IMR-90 (cell line): ENCODE results near the gene FRMD5. TPM values are rescaled to one million over a fixed set of nuclear protein-coding genes. Genes with fewer than 3 reads are reported as not detected.

ENCODE experiments used
- ATAC-seq: fragments of 200-7000 bp; cut with Tn5 transposase; 2 replicates; pipeline ENCODE4 v1.9.1; 2020; ENCODE audit warnings: low read depth, mild to moderate bottlenecking, moderate library complexity
- BruUV-seq: library from RNA; stranded (reverse); fragments of 400-500 nt; replicated peaks from 2 replicates; lab custom pipeline; 2021; lab: Mats Ljungman, UMichigan
- CTCF ChIA-PET: fragments of 300-600 bp; formaldehyde crosslinking; extraction: SDS; loops from one replicate; lab custom pipeline; 2021; ENCODE audit warnings: antibody characterized with exemption; lab: Yijun Ruan, JAX
- POLR2A ChIA-PET: fragments of 300-600 bp; sonication (Branson Sonifier 250); formaldehyde crosslinking; loops from one replicate; lab custom pipeline; 2022; ENCODE audit warnings: antibody characterized with exemption; ENCODE audit not compliant: unreplicated experiment; lab: Charles Lee
- DNase-seq: peaks from one replicate; pipeline ENCODE4 v3.0.0; 2013
- H2AFZ ChIP-seq: replicated peaks from 2 replicates; pipeline ENCODE3; 2013; ENCODE audit warnings: low read length, mild to moderate bottlenecking; ENCODE audit not compliant: poor library complexity
- H2AK5ac ChIP-seq: 2 replicates; pipeline ENCODE4 v1.6.1; 2013; ENCODE audit warnings: low read depth, low read length, inconsistent platforms
- H2AK9ac ChIP-seq: replicated peaks from 2 replicates; pipeline ENCODE3; 2013; ENCODE audit warnings: mild to moderate bottlenecking, low read depth, low read length, moderate library complexity; ENCODE audit not compliant: poor library complexity
- H2BK120ac ChIP-seq: 2 replicates; pipeline ENCODE4 v1.6.1; 2013; ENCODE audit warnings: low read depth, low read length, inconsistent platforms
- H2BK15ac ChIP-seq: 3 replicates; pipeline ENCODE4 v1.6.1; 2013; ENCODE audit warnings: low read depth, low read length, inconsistent platforms
- H2BK20ac ChIP-seq: 2 replicates; pipeline ENCODE4 v1.6.1; 2013; ENCODE audit warnings: low read depth, mild to moderate bottlenecking, inconsistent platforms, low read length, moderate library complexity
- H2BK5ac ChIP-seq: 2 replicates; pipeline ENCODE4 v1.6.1; 2013; ENCODE audit warnings: mild to moderate bottlenecking, low read depth, low read length, inconsistent platforms; ENCODE audit not compliant: poor library complexity, severe bottlenecking
- H3K14ac ChIP-seq: replicated peaks from 2 replicates; pipeline ENCODE4 v1.6.1; 2013; ENCODE audit warnings: low read depth, low read length, inconsistent platforms
- H3K18ac ChIP-seq: 2 replicates; pipeline ENCODE4 v1.6.1; 2013; ENCODE audit warnings: low read depth, low read length, control low read depth
- H3K23ac ChIP-seq: 2 replicates; pipeline ENCODE4 v1.6.1; 2013; ENCODE audit warnings: low read depth, low read length, inconsistent platforms
- H3K27ac ChIP-seq: 2 replicates; pipeline ENCODE4 v1.5.1; 2013; ENCODE audit warnings: mild to moderate bottlenecking, control low read depth, low read length; ENCODE audit not compliant: insufficient read depth
- H3K27me3 ChIP-seq: 2 replicates; pipeline ENCODE4 v1.6.1; 2013; ENCODE audit warnings: low read length; ENCODE audit not compliant: control insufficient read depth, insufficient read depth
- H3K36me3 ChIP-seq: 2 replicates; pipeline ENCODE4 v1.6.1; 2013; ENCODE audit warnings: low read length, mixed read lengths; ENCODE audit not compliant: control insufficient read depth, insufficient read depth
- H3K4ac ChIP-seq: 2 replicates; pipeline ENCODE4 v1.6.1; 2013; ENCODE audit warnings: low read depth, low read length, inconsistent platforms
- H3K4me1 ChIP-seq: 2 replicates; pipeline ENCODE4 v1.6.1; 2013; ENCODE audit warnings: low read length, mixed read lengths; ENCODE audit not compliant: control insufficient read depth, insufficient read depth
- H3K4me2 ChIP-seq: 2 replicates; pipeline ENCODE4 v1.6.1; 2013; ENCODE audit warnings: low read depth, mild to moderate bottlenecking, control low read depth, low read length, moderate library complexity
- H3K4me3 ChIP-seq: 2 replicates; pipeline ENCODE4 v1.5.1; 2013; ENCODE audit warnings: low read depth, mild to moderate bottlenecking, control low read depth, low read length, moderate library complexity; ENCODE audit not compliant: insufficient read depth
- H3K56ac ChIP-seq: 2 replicates; pipeline ENCODE4 v1.6.1; 2013; ENCODE audit warnings: low read length, inconsistent platforms; ENCODE audit not compliant: insufficient read depth; ENCODE audit errors: extremely low read depth
- H3K79me1 ChIP-seq, 2 experiments: 2 replicates each; pipeline ENCODE4 v1.6.1; 2013; ENCODE audit warnings: low read length in 2 of 2, inconsistent platforms in 1 of 2, low read depth in 1 of 2
- H3K9ac ChIP-seq: 2 replicates; pipeline ENCODE4 v1.6.1; 2013; ENCODE audit warnings: low read depth, low read length, control low read depth
- H3K9me1 ChIP-seq: 2 replicates; pipeline ENCODE4 v1.6.1; 2013; ENCODE audit warnings: low read length, inconsistent platforms; ENCODE audit not compliant: insufficient read depth
- H3K9me3 ChIP-seq: 2 replicates; pipeline ENCODE4 v1.6.1; 2013; ENCODE audit warnings: low read length; ENCODE audit not compliant: control insufficient read depth, insufficient read depth
- H4K20me1 ChIP-seq: 2 replicates; pipeline ENCODE4 v1.6.1; 2013; ENCODE audit warnings: low read length, inconsistent platforms; ENCODE audit not compliant: insufficient read depth
- H4K5ac ChIP-seq: 2 replicates; pipeline ENCODE4 v1.6.1; 2013; ENCODE audit warnings: mild to moderate bottlenecking, low read depth, low read length, control low read depth
- H4K8ac ChIP-seq, 2 experiments: 2 replicates each; pipeline ENCODE4 v1.6.1; 2013; ENCODE audit warnings: low read depth in 2 of 2, low read length in 2 of 2, control low read depth in 1 of 2, inconsistent platforms in 1 of 2
- H4K91ac ChIP-seq: 2 replicates; pipeline ENCODE4 v1.6.1; 2013; ENCODE audit warnings: low read depth, low read length, inconsistent platforms; ENCODE audit not compliant: insufficient read depth
- BHLHE40 ChIP-seq: fragments of 150-350 bp; IDR thresholded peaks from 2 replicates; pipeline ENCODE4 v1.6.1; 2016; ENCODE audit warnings: mild to moderate bottlenecking, low read depth, low read length
- CHD1 ChIP-seq: IDR thresholded peaks from 2 replicates; pipeline ENCODE4 v1.6.1; 2012; ENCODE audit warnings: low read depth, low read length, improper control_type of control experiment
- FOS ChIP-seq: fragments of 150-350 bp; IDR thresholded peaks from 2 replicates; pipeline ENCODE4 v1.6.1; 2016; ENCODE audit warnings: low read depth, low read length
- MAFK ChIP-seq: IDR thresholded peaks from 2 replicates; pipeline ENCODE4 v1.6.1; 2012; ENCODE audit warnings: low read depth, low read length, improper control_type of control experiment
- MAZ ChIP-seq: IDR thresholded peaks from 2 replicates; pipeline ENCODE4 v1.6.1; 2012; ENCODE audit warnings: low read depth, mild to moderate bottlenecking, low read length, improper control_type of control experiment, moderate library complexity, borderline replicate concordance
- MXI1 ChIP-seq: IDR thresholded peaks from 2 replicates; pipeline ENCODE4 v1.6.1; 2012; ENCODE audit warnings: low read depth, mild to moderate bottlenecking, low read length, moderate library complexity, borderline replicate concordance
- NFE2L2 ChIP-seq: fragments of 150-350 bp; IDR thresholded peaks from 2 replicates; pipeline ENCODE4 v1.6.1; 2016; ENCODE audit warnings: low read depth, mild to moderate bottlenecking, low read length
- POLR2A ChIP-seq: IDR thresholded peaks from 2 replicates; pipeline ENCODE4 v1.6.1; 2012; ENCODE audit warnings: mild to moderate bottlenecking, low read depth, low read length
- RAD21 ChIP-seq: IDR thresholded peaks from 2 replicates; pipeline ENCODE4 v1.6.1; 2012; ENCODE audit warnings: low read length, improper control_type of control experiment
- RCOR1 ChIP-seq: IDR thresholded peaks from 2 replicates; pipeline ENCODE4 v1.6.1; 2012; ENCODE audit warnings: mild to moderate bottlenecking, low read length, improper control_type of control experiment; ENCODE audit not compliant: insufficient replicate concordance
- RFX5 ChIP-seq: IDR thresholded peaks from 2 replicates; pipeline ENCODE4 v1.8.0; 2012; ENCODE audit warnings: low read depth, mild to moderate bottlenecking, low read length, moderate library complexity
- SMC3 ChIP-seq: fragments of 150-350 bp; IDR thresholded peaks from 2 replicates; pipeline ENCODE4 v1.6.1; 2016; ENCODE audit warnings: low read depth, mild to moderate bottlenecking, antibody characterized with exemption, low read length, moderate library complexity
- USF2 ChIP-seq: fragments of 150-350 bp; IDR thresholded peaks from 2 replicates; pipeline ENCODE4 v1.6.1; 2017; ENCODE audit warnings: mild to moderate bottlenecking, antibody characterized with exemption, low read length, low read depth
- WGBS, 2 experiments: methylation state at CpG; one replicate each; pipeline versions ENCODE4 v1.1.5 to v1.1.7; 2013; ENCODE audit warnings: missing lambda C conversion rate in 2 of 2; ENCODE audit not compliant: insufficient read length in 1 of 2; ENCODE audit errors: extremely low coverage in 2 of 2; 5-methylcytosine and 5-hydroxymethylcytosine counted together
- dilution Hi-C: fragments of 300-500 bp; cut with HindIII; formaldehyde crosslinking; loops from one replicate; pipeline ENCODE4 v1.14.3; 2018; ENCODE audit warnings: low sequenced_read_pairs; ENCODE audit not compliant: unreplicated experiment
- in situ Hi-C: fragments of 300-500 bp; cut with MboI; formaldehyde crosslinking; loops from 3 replicates; pipeline ENCODE4 v1.14.3; 2019; ENCODE audit warnings: low sequenced_read_pairs, inconsistent platforms, mixed read lengths
- intact Hi-C: fragments of 100-400 bp; cut with micrococcal nuclease; formaldehyde crosslinking; loops from 2 replicates; pipeline ENCODE4 v1.10.0; 2022
- polyA plus RNA-seq, 3 experiments: library from polyadenylated mRNA; depleted of rRNA; stranded (reverse); fragments of >200 nt; gene quantifications; 2 replicates each; pipeline ENCODE4 v1.2.3, GENCODE V29; 2012; ENCODE audit warnings: low replicate concordance in 1 of 3
- total RNA-seq: library from RNA; depleted of rRNA; stranded (reverse); fragments of >200 nt; gene quantifications from 2 replicates; pipeline ENCODE4 v1.2.3, GENCODE V29; 2012
- TF ChIP-seq, protein P1 (sequence below): conservative IDR thresholded peaks from 2 replicates; pipeline ENCODE4 v1.5.1; 2012; ENCODE audit warnings: mild to moderate bottlenecking, low read depth, low read length, improper control_type of control experiment
- TF ChIP-seq, protein P2 (sequence below): fragments of 150-350 bp; IDR thresholded peaks from 2 replicates; pipeline ENCODE4 v1.6.1; 2016; ENCODE audit warnings: low read depth, mild to moderate bottlenecking, low read length, moderate library complexity, borderline replicate concordance

FRMD5 gene
- total and polyA plus RNA-seq, 2 of the 4 experiments (the other 2 are of a cell fraction) = 4.1 to 5.4 TPM

DNA sequence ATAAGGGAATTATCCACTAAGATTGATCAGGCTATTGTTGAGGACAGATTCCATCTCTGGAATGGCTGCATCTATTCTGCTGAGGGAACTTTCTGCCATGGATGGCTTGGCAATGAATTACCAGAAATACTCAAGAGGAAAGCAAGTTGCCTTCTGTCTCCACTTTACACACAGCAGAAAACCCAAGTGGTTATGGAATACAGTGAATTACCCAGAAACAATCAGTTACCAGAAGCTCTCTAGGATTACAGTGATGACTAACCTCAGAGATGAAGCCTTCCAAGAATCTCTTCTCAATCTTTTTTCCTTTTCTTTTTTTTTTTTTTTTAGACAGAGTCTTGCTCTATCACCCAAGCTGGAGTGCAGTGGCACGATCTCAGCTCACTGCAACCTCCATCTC, 185.0 kb downstream of the FRMD5 start:
- in situ Hi-C loops = no loop called here
- BruUV-seq = no TSS peak
- WGBS, 2 experiments = no CpG with 5 or more reads among the region's 1 CpG

More for the DNA sequence above, 185.0 kb downstream of the FRMD5 start:
- H3K9ac ChIP-seq = no peak overlapping the region
- no peak overlapping the region for H3K18ac ChIP-seq
- H3K23ac ChIP-seq = no peak overlapping the region
- H4K20me1 ChIP-seq = no peaks in the 10 kb centered on the region
- H3K9me3 ChIP-seq = no peaks in the 10 kb centered on the region
- no peak overlapping the region for H3K56ac ChIP-seq
- TF ChIP-seq USF2 (no peak), BHLHE40 (no peak), RCOR1 (no peak), MAZ (no peak), POLR2A (no peak), SMC3 (no peak), CHD1 (no peak), MAFK (no peak), MXI1 (no peak), RFX5 (no peak), FOS (no peak), NFE2L2 (no peak), RAD21 (no peak)
- TF ChIP-seq, protein P1, sequence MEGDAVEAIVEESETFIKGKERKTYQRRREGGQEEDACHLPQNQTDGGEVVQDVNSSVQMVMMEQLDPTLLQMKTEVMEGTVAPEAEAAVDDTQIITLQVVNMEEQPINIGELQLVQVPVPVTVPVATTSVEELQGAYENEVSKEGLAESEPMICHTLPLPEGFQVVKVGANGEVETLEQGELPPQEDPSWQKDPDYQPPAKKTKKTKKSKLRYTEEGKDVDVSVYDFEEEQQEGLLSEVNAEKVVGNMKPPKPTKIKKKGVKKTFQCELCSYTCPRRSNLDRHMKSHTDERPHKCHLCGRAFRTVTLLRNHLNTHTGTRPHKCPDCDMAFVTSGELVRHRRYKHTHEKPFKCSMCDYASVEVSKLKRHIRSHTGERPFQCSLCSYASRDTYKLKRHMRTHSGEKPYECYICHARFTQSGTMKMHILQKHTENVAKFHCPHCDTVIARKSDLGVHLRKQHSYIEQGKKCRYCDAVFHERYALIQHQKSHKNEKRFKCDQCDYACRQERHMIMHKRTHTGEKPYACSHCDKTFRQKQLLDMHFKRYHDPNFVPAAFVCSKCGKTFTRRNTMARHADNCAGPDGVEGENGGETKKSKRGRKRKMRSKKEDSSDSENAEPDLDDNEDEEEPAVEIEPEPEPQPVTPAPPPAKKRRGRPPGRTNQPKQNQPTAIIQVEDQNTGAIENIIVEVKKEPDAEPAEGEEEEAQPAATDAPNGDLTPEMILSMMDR = no peak
- TF ChIP-seq, protein P2, sequence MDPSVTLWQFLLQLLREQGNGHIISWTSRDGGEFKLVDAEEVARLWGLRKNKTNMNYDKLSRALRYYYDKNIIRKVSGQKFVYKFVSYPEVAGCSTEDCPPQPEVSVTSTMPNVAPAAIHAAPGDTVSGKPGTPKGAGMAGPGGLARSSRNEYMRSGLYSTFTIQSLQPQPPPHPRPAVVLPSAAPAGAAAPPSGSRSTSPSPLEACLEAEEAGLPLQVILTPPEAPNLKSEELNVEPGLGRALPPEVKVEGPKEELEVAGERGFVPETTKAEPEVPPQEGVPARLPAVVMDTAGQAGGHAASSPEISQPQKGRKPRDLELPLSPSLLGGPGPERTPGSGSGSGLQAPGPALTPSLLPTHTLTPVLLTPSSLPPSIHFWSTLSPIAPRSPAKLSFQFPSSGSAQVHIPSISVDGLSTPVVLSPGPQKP = no peak
- peak; percentile 83 for DNase-seq
- H2BK120ac ChIP-seq = no peak overlapping the region
- ATAC-seq = peak; percentile 91
- dilution Hi-C loops = no loop called here
- CTCF ChIA-PET = interaction anchor here (0.6 kb wide), 3 partner anchors 20 to 179 kb away, joined by 3 read pairs; no protein-coding TSS in a partner anchor
- no peak overlapping the region for H3K4me3 ChIP-seq
- intact Hi-C loops = no loop called here
- H3K27me3 ChIP-seq = 0 out of 2 replicates have a peak, but pooled peaks cover 1% of the 10 kb centered on the region
- H2AFZ ChIP-seq = no peak overlapping the region
- no peak overlapping the region for H3K27ac ChIP-seq
- no peak overlapping the region for H4K8ac ChIP-seq
- H2BK20ac ChIP-seq = no peak overlapping the region
- no peak overlapping the region for H2BK15ac ChIP-seq
- no peak overlapping the region for H4K91ac ChIP-seq
- no peaks in the 10 kb centered on the region for H3K9me1 ChIP-seq
- no peak overlapping the region for H3K14ac ChIP-seq
- no peak overlapping the region for H2BK5ac ChIP-seq
- no peaks in the 10 kb centered on the region for H3K36me3 ChIP-seq
- no peak overlapping the region for H3K4ac ChIP-seq
- no peak overlapping the region for H2AK9ac ChIP-seq
- H3K4me2 ChIP-seq = no peak overlapping the region
- no peak overlapping the region for H2AK5ac ChIP-seq
- no peak overlapping the region for H4K5ac ChIP-seq
- H3K4me1 ChIP-seq = peaks cover 6% of the 10 kb centered on the region
- 0 out of 4 replicates have a peak, but pooled peaks cover 0 to 2% of the 10 kb centered on the region in 2 experiments for H3K79me1 ChIP-seq
- POLR2A ChIA-PET = no interaction called here
